ENCODE data around the gene PRIM2.

DNA sequence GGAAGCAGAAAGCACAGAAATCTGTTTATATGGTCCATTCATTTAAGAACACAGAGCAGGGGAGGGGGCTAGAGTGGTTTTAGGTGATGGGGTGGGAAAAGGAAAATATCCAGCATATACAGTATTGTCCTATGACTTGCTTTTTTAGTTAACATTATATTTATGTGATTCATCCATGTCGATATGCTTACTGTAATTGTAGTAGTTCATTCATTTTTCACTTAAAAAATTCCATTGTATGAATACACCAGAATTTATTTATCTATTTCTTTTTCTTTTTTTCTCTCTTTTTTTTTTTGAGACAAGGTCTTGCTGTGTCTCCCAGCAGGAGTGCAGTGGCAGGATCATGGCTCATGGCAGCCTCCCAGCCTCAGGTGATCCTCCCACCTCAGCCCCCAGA, 9.6 kb upstream of the PRIM2 start:
- TF ChIP-seq, protein P1, sequence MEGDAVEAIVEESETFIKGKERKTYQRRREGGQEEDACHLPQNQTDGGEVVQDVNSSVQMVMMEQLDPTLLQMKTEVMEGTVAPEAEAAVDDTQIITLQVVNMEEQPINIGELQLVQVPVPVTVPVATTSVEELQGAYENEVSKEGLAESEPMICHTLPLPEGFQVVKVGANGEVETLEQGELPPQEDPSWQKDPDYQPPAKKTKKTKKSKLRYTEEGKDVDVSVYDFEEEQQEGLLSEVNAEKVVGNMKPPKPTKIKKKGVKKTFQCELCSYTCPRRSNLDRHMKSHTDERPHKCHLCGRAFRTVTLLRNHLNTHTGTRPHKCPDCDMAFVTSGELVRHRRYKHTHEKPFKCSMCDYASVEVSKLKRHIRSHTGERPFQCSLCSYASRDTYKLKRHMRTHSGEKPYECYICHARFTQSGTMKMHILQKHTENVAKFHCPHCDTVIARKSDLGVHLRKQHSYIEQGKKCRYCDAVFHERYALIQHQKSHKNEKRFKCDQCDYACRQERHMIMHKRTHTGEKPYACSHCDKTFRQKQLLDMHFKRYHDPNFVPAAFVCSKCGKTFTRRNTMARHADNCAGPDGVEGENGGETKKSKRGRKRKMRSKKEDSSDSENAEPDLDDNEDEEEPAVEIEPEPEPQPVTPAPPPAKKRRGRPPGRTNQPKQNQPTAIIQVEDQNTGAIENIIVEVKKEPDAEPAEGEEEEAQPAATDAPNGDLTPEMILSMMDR (conservative IDR thresholded peaks at IDR 0.05; ENCODE audit: low read depth in 2 of 2): no peak
- TF ChIP-seq NANOG (IDR thresholded peaks at IDR 0.05; ENCODE audit: borderline replicate concordance) (no peak), JUNB (IDR thresholded peaks at IDR 0.05; ENCODE audit: unreplicated experiment) (no peak), POLR2AphosphoS5 (IDR thresholded peaks at IDR 0.05; ENCODE audit: low read depth) (no peak), EZH2 (IDR thresholded peaks at IDR 0.05; ENCODE audit: low read depth, unreplicated experiment) (no peak), ZNF331 (CRISPR knock-in tag; IDR thresholded peaks at IDR 0.05; ENCODE audit: low read depth) (no peak), CREB1 (CRISPR knock-in tag; IDR thresholded peaks at IDR 0.05; ENCODE audit: low read depth) (no peak), EZH2phosphoT487 (IDR thresholded peaks at IDR 0.05; ENCODE audit: unreplicated experiment) (no peak), ZNF114 (CRISPR knock-in tag; IDR thresholded peaks at IDR 0.05) (no peak)
- TF ChIP-seq, protein P2, sequence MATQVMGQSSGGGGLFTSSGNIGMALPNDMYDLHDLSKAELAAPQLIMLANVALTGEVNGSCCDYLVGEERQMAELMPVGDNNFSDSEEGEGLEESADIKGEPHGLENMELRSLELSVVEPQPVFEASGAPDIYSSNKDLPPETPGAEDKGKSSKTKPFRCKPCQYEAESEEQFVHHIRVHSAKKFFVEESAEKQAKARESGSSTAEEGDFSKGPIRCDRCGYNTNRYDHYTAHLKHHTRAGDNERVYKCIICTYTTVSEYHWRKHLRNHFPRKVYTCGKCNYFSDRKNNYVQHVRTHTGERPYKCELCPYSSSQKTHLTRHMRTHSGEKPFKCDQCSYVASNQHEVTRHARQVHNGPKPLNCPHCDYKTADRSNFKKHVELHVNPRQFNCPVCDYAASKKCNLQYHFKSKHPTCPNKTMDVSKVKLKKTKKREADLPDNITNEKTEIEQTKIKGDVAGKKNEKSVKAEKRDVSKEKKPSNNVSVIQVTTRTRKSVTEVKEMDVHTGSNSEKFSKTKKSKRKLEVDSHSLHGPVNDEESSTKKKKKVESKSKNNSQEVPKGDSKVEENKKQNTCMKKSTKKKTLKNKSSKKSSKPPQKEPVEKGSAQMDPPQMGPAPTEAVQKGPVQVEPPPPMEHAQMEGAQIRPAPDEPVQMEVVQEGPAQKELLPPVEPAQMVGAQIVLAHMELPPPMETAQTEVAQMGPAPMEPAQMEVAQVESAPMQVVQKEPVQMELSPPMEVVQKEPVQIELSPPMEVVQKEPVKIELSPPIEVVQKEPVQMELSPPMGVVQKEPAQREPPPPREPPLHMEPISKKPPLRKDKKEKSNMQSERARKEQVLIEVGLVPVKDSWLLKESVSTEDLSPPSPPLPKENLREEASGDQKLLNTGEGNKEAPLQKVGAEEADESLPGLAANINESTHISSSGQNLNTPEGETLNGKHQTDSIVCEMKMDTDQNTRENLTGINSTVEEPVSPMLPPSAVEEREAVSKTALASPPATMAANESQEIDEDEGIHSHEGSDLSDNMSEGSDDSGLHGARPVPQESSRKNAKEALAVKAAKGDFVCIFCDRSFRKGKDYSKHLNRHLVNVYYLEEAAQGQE (IDR thresholded peaks at IDR 0.05; ENCODE audit: unreplicated experiment): no peak
- TF ChIP-seq, protein P3, sequence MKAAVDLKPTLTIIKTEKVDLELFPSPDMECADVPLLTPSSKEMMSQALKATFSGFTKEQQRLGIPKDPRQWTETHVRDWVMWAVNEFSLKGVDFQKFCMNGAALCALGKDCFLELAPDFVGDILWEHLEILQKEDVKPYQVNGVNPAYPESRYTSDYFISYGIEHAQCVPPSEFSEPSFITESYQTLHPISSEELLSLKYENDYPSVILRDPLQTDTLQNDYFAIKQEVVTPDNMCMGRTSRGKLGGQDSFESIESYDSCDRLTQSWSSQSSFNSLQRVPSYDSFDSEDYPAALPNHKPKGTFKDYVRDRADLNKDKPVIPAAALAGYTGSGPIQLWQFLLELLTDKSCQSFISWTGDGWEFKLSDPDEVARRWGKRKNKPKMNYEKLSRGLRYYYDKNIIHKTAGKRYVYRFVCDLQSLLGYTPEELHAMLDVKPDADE (IDR thresholded peaks at IDR 0.05): no peak

Data from GM23338 (cell line).